Fibroblast of skin of back (primary cell): ENCODE results near the gene EXOC4.

Experiments used
- DNase-seq: peaks from one replicate; pipeline ENCODE4 v3.0.0-alpha.2; 2013

EXOC4 gene

GRCh38 chr7:134009314-134010110, 756.6 kb downstream of the EXOC4 start:
- DNase-seq, result no peak

GRCh38 chr7:134013249-134013648, 760.4 kb downstream of the EXOC4 start:
- no peak for DNase-seq

- DNase-seq, result no peak
Observed at GRCh38 chr7:134014935-134015334, 762.1 kb downstream of the EXOC4 start.

GRCh38 chr7:134016223-134016941, 763.5 kb downstream of the EXOC4 start:
- peak; percentile 33 for DNase-seq

- no peak for DNase-seq
Observed at GRCh38 chr7:134016942-134017303, 764.0 kb downstream of the EXOC4 start.

GRCh38 chr7:134018306-134018705, 765.4 kb downstream of the EXOC4 start:
- no peak for DNase-seq

GRCh38 chr7:134019251-134019650, 766.4 kb downstream of the EXOC4 start:
- no peak for DNase-seq

- no peak for DNase-seq
Observed at GRCh38 chr7:134021836-134022235, 769.0 kb downstream of the EXOC4 start.

- DNase-seq, result no peak
Observed at GRCh38 chr7:134022286-134022911, 769.5 kb downstream of the EXOC4 start.

GRCh38 chr7:134024739-134025138, 771.9 kb downstream of the EXOC4 start:
- DNase-seq, result no peak

- no peak for DNase-seq
Observed at GRCh38 chr7:134028853-134029252, 776.0 kb downstream of the EXOC4 start.

- DNase-seq, result peak; percentile 33
Observed at GRCh38 chr7:134029743-134030142, 776.9 kb downstream of the EXOC4 start.

- DNase-seq, result no peak
Observed at GRCh38 chr7:134030460-134030865, 777.6 kb downstream of the EXOC4 start.

- no peak for DNase-seq
Observed at GRCh38 chr7:134031835-134032617, 779.1 kb downstream of the EXOC4 start.

GRCh38 chr7:134034652-134035051, 781.8 kb downstream of the EXOC4 start:
- no peak for DNase-seq

GRCh38 chr7:134037991-134038390, 785.1 kb downstream of the EXOC4 start:
- no peak for DNase-seq

- DNase-seq, result no peak
Observed at GRCh38 chr7:134040988-134041387, 788.1 kb downstream of the EXOC4 start.

- no peak for DNase-seq
Observed at GRCh38 chr7:134041477-134041876, 788.6 kb downstream of the EXOC4 start.

- no peak for DNase-seq
Observed at GRCh38 chr7:134042307-134042706, 789.4 kb downstream of the EXOC4 start.

GRCh38 chr7:134044682-134045081, 791.8 kb downstream of the EXOC4 start:
- DNase-seq, result peak; percentile 18

GRCh38 chr7:134045716-134046115, 792.8 kb downstream of the EXOC4 start:
- no peak for DNase-seq

- DNase-seq, result no peak
Observed at GRCh38 chr7:134046594-134047128, 793.8 kb downstream of the EXOC4 start.

GRCh38 chr7:134047675-134048074, 794.8 kb downstream of the EXOC4 start:
- no peak for DNase-seq
